ENCODE measurements around the gene LYPD6B.

Gene LYPD6B

DNA sequence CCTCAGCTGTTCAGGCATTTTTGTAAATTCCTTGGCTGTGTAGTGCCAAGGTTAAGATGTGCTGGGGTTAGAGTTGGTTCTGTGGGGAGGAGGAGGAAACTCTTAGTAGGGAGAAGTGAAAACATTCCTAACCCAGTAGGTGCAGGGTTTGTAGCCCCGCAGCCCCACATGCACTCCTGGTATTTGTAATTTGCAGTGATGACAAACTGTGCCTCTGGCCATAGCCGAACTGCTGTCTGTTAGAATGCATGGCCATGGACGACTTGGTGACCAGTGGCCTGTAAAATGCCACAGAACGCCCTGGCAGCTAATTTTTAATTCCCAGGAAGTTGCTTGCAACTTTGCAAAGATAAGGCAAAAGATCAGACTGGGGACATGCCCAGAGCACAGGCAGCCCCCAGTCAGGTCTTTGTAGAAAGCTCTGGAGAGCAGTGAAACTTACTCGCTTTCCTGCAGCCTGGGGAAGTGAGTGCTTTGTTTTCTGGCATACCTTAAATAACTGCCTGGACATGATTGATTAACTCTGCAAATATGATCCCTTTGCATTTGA lies 38.4 kb downstream of the LYPD6B start:
- DNase-seq (ENCODE audit: low read depth) = no peak

DNA sequence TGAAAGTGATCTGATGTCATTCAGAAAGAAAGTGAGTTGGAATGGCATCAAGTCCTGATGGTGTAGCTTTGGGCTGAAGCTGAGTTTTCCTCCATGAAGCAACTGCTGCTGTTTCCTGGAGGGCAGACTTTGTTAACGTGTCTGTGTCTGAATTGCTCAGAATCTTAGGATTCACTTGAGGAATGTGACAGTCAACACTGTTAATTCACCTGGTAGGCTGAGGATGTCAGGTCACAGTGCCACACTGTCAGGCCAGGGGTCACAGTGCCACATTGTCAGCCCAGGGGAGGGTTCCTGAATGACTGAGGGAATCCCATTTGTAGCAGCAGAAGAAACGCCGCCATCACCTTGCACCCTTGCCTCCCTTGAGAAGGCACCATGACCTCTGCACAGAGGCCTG lies 39.4 kb downstream of the LYPD6B start:
- DNase-seq (ENCODE audit: low read depth) = no peak

DNA sequence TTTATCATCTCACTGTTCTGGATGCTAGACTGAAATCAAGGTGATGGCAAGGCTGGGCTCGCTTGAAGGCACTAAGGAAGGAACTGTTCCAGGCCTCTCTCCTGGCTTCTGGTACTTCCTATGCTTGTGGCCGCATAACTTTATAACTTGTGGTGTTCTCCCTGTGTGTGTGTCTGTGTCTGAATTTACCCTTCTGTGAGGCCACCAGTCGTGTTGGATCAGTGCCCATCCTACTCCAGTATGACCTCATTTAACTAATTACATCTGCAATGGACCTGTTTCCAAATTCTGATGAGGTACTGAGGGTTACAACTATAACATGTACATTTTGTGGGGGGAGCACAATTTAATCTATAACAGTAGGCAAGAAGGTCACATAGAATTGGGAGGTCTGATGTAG lies 41.6 kb downstream of the LYPD6B start:
- DNase-seq (ENCODE audit: low read depth) = no peak

DNA sequence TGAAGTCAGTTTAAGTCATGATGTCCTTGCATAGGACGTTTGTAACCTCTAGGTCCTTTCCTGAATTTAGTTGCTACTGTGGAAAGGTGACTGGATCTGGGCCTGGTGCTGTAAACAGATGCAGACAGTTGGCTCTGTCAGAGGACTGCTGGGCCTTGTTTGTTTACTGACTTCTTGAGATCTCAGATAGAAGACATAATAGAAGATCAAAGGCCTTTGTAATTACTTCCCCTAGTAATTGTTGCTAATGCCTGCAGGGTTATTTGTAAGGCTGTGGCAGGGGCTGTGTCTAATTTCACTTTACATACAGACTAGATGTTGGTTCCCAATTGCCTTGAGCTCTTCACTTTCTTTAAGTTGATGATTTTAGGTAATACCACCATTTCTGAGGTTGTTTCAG lies 42.5 kb downstream of the LYPD6B start:
- no peak for DNase-seq (ENCODE audit: low read depth)

DNA sequence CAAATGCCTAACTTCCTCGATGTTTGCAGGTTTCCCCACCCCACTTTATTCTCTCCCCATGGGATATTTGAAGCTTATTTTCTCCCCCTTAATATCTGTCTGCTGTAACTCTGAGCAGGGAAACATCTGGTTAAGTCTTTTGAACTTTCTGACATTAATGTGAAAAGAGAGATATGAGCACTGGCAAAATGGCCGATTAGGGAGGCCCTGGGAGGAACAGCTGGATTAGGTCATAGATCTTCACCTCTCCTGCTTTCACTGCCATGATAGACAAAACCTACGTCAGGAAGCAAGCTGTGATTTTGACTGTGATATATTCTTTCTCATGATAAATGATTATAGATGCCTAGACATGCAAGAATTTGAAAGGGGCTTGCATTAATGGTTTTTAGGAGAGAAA lies 43.6 kb downstream of the LYPD6B start:
- DNase-seq (ENCODE audit: low read depth) = no peak

DNA sequence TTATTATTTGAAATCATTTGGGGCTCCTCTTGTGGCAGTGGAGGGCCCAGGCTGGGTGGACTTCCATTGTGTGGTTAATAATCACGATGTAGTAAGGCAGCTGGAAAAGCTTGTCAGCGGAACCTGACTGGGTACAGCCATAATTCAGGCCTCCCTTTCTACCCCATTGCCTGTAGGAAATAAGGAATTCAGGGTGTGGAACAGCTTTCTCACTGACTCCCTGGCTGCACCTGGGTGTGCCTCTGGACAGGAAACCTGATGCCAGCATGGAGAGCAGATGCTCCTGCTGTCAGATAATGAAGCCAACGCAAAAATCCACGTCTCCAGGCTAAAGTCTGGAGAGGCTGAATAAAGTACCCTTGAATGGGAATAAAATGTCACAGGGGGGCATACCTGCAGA lies 44.2 kb downstream of the LYPD6B start:
- DNase-seq (ENCODE audit: low read depth) = no peak

DNA sequence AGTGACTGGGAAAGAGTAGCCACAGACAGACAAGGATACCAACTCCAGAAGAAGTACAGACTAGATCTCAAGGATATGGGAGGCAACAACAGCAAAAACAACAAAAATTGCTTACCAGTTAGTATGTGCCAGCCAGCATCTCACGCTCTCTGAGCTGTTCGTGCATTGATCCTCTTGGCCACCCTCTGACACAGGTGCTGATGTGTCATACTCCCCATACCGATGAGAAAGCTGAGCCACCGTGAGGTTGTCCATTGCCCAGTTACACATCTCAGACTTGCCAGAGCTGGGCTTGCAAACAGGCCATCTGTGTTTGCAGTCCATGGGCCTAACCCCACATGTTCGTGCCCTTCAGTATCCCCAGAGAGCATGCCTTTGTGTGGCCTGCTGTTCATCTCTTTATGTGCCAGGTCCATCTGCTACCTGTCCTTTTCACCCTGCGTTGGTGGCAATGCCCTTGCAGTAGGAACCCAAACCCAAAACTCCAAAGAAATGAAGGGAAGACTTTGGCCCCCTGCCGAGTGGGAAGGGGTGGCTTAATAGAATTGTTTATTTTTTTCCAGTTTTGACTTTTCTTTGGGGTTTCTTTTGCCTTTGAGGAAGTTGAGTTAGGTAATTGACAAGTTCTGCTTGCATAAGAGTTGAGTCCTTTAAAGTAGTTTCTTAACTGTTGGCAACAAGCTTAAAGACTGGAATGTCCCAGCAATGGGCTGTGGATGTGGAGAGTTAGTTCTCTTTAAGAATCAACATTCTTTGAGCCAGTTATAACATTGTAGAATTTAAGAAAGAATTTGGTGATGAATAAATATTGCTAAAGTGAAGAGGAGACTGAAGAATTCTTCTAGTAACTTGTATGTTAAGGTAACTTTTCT lies 46.7 kb downstream of the LYPD6B start:
- no peak for DNase-seq (ENCODE audit: low read depth)

DNA sequence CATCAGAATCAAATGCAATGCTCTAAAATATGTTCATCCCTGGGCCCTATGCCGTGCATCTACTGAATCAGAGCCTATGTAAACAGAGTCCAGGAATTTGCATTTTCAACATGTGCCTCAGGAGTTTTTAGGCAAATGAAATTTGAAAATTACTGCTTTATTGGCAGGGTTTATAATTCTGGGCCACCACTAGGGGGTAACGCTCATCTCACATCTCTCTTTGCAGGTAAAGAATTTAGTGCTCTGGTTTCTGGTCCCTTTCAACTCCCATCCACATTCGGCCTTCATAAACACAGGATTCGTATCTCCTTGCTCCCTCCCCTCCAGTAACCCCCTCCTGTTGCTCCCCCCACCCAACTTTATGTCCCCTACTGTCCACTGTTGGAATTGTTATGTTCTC lies 49.3 kb downstream of the LYPD6B start:
- no peak for DNase-seq (ENCODE audit: low read depth)

DNA sequence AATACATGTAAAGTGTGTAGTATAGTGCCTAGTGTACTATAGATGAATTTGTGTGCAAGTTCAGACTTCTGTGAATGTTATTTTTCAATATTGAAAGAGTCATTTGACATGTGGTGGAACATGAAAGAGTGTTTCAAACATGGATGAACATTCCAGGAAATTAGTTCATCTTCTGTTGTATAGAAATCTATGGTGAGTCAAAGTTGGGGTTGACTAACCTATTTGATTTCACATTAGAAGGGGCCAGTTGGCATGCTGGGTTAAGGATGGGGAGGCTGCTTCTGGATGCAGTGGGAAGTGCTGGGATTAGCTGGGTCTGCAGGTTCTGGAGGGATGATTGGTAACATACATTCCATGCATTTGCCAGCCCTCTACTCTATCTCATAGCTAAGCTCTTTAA lies 50.6 kb downstream of the LYPD6B start:
- DNase-seq (ENCODE audit: low read depth) = no peak

DNA sequence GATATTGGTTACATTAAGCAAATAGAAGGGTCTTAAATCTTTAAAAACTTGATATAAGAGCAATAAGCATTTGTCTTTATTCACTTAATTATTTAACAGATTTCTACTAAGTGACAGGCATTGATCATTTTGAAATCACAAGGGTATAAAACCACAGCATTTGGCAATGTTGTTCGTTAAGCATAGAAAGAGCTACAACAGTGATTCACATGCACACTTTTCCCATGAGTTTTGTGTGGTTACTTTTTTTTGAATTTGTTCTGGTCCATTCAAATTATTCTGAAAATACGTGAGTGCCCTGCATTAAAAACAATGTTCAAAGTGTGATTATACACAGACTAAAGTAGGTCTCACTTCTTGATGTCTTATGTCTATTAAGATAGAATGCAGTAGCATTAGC lies 52.2 kb downstream of the LYPD6B start:
- no peak for DNase-seq (ENCODE audit: low read depth)

DNA sequence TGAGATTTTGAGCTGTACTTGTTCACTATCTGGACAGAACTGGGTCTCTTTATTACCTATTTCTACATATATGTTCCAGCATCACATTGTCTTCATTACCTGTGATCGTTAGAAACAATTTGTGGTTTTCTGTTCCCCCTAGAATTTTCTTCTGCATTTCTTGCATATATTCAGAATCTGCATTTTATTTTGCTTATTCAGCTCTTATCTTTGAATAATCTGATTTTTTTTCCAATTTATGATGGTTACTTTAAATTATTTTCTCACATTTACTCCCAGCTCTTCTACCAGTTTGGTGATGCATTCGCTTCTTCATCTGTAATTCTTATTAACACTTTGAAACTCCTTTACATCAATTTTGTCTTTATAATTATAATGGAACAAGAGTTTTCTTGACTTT lies 55.1 kb downstream of the LYPD6B start:
- no peak for DNase-seq (ENCODE audit: low read depth)

DNA sequence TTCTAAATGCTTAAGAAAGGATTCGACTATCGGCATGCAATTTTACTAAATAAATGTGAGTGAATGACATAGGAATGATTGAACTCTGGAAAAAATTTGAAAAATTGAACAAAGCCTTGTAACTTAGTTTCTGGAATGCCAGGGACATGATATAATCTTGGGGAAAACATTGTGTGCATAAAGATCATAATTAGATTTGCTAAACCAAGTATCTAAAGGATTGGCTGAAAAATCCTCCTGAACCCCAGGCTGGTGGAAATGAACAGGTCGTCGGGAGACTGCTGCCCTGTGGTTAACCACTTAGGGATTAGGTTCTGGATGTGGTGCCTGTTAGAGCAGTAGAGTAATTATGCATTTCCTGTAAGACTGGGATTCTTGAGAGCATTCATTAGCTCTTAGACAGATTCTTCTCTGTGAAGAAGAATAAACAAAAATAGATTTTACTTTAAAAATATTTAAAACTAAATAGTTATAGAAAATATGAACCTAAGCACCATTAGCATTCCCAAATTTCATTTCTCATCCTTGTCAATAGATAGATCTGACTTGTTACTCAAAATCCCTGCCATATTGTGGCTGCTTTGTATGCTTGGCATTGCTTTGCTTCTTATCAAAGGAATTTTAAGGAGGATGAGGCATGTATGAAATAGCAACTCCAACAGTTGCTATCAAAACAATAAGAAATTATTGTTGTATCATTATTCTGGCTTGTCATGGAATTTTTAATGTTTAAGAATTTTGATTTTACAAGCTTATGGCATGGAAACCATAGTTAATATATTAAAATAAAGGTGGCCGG lies 55.9 kb downstream of the LYPD6B start:
- DNase-seq (ENCODE audit: low read depth) = no peak

DNA sequence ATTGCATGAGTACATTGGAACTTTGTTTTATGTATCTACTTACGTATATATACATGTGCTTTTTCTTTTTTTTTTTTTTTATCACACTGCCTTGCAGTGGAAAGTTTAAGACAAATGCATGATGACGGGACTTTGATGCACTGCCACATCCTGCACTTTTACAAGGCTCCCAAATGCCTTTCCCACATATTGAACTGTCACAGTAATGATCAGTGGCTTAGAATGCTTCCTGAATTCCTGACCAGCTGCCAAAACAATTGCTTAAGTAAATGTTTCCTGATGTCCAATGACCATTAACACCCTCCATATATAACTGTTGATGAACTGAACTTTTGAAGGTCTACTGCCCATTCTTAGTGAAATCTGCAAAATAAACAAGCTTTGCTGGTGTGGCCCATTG lies 60.2 kb downstream of the LYPD6B start:
- no peak for DNase-seq (ENCODE audit: low read depth)

DNA sequence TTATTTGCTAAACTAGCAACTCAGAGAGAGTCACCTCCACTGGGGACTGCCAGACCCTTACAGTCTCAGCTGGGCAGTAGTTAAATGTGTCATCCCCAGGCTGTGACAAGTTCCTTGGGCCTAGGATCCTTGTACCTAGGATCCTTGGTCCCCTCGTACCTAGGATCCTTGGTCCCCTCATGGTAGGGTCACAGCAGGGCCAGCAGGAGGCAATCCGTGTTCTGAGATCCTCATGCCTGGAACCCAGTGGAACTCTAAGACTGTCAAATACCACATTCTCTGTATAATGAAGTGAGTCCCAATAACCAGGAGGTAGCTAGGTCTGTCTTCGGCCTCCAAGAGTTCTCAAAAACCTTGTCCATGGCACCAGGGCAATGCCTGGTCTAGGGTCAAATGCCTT lies 60.8 kb downstream of the LYPD6B start:
- DNase-seq (ENCODE audit: low read depth) = no peak

DNA sequence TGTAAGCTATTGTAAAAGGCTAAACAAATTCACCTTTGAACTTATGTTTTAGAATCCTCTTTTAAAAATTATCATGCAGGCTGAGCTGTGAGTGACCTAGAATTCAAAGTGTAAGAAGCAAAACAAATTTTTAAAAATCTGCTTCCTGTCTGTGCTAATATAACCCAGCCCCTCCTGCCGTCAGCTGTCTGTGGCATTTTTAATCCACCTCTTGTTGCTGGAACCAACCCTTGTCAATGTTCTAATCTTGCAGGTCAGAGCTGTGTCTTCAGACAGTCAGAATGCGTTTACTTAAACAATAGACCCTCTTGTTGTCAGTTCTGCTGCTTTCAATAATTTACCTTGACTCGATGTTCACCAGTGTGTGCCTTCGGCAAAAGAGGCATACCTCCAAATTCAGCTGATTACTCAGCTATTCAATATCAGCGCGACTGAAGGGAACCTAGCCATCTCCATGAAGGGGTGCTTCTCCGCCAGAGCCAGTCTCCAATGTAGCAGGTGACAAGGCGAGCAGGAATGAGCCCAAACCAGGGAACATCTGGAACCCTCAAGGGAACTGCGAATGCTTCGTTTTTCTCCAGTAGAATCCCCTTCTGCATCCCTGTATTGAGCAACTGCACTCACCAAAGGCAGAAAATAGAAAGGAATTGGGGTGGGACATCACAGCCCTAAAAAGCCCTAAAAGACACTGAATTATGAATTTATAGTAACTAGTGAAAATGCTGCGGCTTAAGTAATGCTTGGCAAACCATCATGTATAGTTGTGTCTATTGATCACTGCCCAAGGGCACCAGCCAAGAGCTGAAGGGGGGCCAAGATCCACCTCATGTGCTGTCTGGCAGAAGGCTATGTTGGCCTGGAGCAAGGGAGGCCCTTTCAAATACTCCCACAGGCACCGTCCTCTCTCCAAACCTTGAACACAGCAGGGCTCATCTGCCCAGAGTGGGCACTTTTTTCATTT lies 62.5 kb downstream of the LYPD6B start:
- no peak for DNase-seq (ENCODE audit: low read depth)

DNA sequence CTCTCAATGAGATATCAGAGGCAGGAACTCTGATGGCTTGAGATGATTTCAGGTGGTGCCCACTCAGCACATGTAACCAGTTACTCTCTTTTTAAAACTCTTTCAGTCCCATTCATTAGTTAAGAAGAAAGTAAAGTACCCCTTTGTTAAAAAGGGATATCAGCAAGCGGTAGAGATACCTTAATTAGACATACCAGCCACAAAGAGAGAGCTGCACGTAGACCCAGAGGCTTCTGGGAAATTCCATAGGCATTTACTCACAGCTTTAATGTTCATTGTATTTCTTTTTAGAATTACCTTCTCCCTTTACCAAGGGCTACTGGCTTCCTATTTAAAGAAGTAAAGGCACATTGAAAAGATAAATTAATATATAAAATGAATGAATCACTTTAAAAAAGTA lies 63.3 kb downstream of the LYPD6B start:
- no peak for DNase-seq (ENCODE audit: low read depth)

DNA sequence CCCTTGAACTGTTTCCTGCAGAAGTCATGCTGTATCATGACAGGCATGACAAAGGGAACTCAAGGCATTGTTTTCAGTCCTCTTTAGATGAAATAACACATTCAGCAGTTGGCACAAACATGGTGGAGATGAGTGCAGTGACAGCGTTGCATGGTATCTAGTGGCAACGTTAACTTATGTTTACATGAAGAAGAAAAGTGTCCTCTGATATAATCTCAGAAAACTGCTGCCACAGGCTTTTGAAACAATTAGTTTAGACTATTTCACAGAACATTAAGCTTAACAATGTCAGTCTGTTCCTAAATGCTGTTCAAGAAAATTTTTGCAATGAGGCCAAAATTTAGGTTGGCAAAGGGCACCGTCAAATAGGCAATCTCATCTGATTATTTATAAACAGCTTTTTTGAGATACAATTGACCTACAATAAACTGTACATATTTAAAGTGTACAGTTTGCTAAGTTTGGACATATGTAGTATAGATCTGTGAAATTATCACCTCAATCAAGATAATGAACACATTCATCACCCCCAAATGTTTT lies 64.7 kb downstream of the LYPD6B start:
- DNase-seq (ENCODE audit: low read depth) = no peak

DNA sequence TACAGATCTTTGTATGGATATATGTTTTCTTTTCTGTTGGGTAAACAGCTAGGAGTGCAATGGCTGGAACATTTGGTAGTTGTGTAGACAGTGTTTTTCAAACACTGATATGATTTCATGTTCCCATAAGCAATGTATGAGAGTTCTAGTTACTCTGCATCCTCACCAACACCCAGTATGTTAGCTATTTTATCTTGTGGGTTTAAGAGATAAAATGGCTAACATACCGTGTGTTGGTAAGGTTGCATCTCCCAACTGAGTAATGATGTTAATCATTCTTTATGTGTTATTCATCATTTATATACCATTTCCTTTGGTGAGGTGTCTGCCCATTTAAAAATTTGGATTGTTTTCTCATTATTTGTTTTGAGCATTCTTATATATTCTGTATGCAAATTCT lies 65.7 kb downstream of the LYPD6B start:
- no peak for DNase-seq (ENCODE audit: low read depth)

DNA sequence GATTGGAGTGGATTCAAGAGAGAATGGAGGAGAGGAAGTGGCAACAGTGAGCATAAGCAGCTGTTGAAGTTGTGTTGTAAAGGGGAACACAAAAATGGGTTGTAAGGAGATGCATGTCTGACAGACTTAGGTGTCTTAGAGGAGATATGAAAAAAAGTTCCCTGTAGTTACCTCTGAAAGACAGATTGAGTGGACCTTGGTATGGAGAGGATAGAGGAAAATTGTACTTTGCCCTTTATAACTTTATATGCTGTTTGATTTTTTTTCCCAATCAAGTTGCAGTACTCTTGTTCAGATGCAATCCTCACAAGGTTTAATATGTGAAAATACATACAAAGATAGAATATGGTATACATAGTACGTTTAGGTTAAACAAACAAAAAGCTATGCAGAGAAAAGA lies 73.6 kb downstream of the LYPD6B start:
- DNase-seq (ENCODE audit: low read depth) = no peak

DNA sequence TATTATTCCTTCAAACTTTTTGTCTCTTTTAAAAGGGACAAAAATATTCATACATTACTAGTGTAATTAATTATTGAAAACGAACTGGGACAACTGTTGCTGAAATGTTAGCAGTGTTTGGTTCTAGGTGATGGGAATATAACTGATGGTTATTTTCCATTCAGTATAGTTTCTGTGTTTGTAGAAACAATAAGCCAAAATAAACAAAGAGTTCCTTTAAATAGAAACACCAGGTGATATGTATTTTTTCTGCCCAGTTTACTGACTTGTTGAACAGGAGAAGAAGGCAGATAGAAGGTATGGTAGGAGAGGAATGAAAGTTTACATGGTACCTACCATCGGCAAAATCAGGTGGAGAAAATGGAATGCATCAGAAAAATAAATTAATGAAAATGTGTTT lies 74.2 kb downstream of the LYPD6B start:
- DNase-seq (ENCODE audit: low read depth) = no peak

DNA sequence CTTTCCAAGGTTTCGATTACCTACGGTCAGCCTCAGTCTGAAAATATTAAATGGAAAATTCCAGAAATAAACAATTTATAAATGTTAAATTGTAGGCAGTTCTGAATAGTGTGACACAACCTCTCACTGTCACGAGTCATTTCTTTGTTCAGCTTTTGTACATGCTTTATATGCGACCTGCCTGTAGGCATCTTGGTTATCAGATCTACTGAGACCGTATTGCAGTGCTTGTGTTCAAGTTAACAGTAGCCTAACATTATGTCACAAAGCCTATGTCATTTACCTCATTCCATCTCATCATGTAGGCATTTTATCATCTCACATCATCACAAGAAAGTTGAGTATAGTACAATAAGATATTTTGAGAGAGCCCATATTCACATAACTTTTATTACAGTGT lies 77.3 kb downstream of the LYPD6B start:
- DNase-seq (ENCODE audit: low read depth) = no peak

DNA sequence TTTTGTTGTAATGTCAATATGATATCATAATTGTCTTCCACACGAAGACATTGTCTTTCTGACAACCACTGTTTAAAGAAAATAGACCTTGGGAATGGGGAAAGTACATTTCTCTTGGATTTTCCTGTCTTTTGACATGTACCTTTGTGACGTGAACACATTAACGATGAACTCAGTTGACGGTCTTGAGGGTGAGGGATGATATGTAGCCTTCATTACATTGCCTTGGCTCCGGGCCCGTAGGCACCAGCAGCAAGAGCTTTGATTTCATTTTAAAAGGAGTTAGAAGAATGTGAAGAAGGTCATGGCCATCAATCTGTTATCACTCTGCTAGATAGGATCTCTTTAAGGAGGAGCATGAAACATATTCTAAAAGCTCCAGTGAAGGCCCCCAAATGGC lies 80.9 kb downstream of the LYPD6B start:
- DNase-seq (ENCODE audit: low read depth) = no peak

Data from stimulated activated CD8-positive, alpha-beta memory T cell treated with anti-CD3 and anti-CD28 coated beads, Interleukin-4, amount 100 ng/mL, for 24 hours (primary cell).